GM21576 (cell line): ENCODE data around the gene SLC25A45.

Experiments
- ATAC-seq: cut with Tn5 transposase; IDR thresholded peaks from one replicate; pipeline ENCODE4 v1.9.1; 2021; ENCODE audit warnings: mild to moderate bottlenecking, moderate library complexity; ENCODE audit not compliant: unreplicated experiment

SLC25A45 gene

DNA sequence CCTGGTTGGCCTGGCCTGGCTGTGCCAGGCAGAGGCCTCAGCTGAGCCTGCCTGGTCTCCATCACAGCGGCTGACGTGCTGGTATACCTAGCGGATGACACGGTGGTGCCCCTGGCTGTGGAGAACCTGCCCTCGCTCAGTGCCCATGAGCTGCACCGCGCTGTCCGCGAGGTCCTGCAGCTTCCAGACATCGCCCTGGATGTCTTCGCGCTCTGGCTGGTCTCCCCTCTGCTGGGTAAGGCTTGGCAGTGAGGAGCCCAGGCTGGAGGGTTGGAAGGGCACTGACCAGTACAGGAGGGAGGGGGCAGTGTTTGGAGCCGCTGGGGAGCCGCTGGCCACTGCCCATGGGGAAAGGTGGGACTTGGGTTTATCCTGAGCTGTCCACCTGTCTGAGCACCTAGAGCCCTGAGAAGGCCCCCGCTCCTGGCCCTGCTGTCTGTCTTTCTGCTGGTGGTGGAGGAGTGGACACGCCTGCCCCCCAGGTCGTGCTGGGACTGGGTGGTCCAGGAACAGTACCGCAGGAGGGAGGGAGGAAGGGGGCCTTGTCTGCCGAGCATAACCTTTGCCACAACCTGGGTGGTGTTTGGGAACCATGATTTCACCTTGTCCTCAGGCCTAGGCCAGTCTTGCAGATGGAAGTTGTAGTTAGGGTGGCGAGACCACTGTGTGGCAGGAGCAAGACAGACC is 7.0 kb upstream of the SLC25A45 start:
- no peak for ATAC-seq

DNA sequence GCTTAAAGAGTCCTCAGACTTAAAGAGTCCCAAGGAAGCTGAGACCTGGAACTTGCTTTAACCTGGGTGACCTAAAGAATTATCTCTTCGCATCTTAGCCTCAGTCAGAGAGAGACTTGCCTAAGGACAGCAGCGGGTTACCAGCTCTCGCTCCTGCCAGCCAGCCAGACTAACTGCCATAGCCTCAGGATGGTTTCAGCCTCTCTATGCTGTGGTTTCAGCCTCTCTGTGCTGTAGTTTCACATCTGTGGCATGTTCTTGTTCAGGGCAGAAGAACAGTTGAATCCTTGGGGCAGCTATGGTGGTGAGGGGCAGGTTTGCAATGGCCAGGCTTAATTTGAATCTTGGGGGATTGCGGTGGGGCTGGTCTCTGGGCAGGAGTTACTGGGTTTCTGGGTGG is 6.3 kb upstream of the SLC25A45 start:
- ATAC-seq: no peak

DNA sequence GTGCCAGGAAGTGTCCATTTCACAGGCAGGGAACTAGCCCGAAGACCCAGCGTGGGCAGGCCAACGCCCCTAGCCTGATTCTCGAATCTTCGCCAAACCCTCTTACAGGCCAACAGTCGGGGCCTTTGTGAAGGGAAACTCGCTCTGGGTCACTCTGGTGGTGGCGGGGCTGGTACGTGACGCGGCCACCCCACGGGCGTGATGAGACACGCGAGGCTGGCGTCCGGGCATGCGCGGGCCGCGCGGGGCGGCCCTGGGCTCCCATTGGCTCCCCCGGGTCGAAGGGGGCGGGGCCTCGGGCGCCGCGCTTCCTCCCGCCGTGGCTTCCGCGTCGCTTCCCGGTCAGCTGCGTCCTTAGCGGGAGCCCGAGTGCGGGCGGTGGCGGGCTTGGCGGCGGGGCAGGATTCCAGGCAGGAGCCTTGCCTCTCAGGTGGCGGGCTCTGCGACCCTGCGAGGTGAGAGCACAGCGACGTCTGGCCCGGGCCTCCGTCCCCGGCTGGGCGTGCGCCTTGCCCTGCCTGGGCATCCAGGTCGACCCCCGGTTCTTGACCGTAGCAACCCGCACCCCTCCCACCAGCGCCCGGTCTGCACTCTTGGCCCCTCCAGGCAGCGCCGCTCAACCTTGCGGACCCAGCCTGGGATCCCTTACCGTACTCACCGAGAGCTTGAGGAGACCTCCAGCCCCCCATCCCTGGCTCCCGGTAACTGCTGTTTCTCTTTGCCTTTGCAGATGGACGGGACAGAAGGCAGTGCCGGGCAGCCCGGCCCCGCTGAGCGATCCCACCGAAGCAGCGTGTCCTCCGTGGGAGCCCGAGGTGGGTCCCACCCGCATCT is 4.1 kb upstream of the SLC25A45 start, which contains the start of gene FRMD8:
Gene FRMD8, plus strand, starts transcription at position 331 of the 834 bp plus-strand sequence. Its CDS starts 400 bp downstream, at position 731.
- ATAC-seq: no peak

DNA sequence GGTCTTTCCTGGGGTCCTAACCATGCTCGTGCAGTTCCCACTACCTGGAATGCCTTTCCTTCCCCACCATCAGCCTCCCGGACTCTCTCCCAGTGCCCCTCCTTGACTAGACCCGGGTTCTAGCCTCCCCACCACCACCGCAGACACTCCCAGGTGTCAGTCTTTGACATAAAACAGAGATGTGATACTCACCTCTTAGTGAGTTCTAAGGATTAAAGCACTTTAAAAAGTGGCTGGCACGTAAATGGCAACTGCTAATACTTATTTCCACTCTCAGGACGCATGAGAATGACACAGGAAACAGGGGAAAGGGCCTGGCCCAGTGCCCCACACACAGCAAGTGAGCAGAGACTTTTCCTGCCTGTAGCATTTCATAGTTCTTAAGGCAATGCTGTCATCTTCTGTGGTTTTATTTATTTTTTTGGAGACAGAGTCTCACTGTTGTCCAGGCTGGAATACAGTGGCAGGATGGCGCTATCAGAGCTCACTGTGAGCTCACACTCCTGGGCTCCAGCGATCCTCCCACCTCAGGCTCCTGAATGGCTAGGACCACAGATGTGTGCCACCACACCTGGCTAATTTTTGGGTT is 1.9 kb upstream of the SLC25A45 start:
- ATAC-seq: no peak

DNA sequence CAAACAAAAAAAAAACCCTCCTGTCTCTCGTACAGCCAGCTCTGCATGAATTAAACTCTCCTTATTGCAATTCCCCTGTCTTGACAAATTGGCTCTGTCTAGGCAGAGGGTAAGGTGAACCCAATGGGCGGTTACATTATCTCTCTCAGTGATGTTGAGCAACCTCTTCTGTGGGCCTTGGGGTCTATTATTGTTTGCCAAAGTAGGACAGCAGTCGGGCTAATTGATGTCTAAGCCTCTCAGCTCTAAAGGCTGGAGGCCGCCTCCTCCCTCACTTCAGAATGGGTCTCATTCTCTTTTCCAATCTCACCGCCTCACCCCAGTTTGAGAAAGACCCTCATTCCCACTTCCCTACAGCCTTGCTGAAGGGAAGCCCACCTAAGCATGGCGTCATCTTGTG is 1.3 kb upstream of the SLC25A45 start:
- no peak for ATAC-seq

DNA sequence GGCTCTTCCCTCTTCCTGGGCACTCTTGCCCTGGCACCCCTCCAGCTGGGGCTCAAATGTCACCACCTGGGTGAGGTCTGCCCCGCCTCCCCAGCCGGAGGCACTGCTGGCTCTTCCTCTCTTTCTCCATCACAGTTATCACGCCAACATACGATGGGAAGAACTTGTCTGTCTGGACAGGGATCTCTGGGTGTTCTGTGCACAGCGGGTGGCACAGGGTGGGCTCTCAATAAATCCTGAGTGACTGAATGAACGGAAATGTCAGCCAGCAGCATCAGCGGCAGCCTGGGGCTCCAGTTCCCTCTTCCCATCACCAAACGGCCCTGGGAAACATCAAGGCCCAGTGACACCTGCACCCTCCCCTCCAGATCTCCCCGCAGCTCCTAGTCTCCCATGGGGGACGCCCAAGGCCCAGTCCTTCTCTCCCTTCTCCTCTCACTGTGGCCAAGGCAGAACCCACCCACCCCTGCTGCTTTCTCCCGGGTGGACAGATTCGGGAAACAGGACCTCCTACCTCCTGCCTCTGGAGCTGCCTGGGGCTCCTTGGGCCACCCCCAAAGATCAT is 440 bp upstream of the SLC25A45 start:
- no peak for ATAC-seq

DNA sequence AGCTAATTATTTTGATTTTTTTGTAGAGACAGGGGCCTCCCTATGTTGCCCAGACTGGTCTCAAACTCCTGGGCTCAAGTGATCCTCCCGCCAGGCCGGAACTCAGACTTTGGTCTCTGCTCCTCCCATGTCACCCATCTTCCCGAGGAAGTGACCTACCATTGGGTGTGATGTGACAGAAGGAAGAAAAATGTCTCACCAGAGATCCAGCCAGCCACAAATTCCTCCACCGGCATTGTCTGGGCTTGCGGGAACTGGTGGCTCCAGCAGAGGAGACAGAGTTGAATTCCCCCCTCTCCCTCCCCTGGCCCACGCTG is 772 bp downstream of the SLC25A45 start:
- ATAC-seq: peak; percentile 11

DNA sequence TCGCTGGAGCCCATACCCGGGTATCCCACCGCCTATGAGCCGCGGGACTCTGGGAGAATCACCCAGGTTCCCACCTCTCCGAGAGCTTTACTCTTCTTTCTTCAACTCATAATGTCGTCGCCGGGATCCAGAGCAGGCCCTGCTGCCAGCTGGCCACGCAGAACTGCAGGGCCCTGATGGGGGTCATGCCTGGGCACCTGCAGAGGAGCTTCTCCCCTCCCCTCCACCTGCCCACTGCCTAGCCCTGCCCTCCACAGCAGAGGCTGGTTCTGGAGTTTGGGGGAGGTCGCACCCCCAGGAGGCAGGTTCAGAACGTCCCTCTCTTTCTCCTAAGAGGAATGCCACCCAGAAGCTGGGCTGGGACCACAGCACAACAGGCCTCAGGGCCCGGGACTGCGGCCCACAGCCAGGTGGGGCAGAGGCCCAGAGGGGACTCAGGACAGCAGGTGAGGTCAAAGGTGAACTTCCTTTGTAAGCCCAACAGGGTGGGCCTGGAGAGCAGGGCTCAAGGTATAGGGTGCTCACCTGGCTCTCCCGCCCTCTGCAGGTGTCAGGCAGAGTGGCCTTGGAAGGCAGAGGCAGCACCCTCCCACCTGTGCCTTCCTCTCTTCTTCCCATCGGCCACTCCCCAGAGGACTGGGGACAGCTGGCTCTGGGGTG is 1.9 kb downstream of the SLC25A45 start:
- no peak for ATAC-seq

DNA sequence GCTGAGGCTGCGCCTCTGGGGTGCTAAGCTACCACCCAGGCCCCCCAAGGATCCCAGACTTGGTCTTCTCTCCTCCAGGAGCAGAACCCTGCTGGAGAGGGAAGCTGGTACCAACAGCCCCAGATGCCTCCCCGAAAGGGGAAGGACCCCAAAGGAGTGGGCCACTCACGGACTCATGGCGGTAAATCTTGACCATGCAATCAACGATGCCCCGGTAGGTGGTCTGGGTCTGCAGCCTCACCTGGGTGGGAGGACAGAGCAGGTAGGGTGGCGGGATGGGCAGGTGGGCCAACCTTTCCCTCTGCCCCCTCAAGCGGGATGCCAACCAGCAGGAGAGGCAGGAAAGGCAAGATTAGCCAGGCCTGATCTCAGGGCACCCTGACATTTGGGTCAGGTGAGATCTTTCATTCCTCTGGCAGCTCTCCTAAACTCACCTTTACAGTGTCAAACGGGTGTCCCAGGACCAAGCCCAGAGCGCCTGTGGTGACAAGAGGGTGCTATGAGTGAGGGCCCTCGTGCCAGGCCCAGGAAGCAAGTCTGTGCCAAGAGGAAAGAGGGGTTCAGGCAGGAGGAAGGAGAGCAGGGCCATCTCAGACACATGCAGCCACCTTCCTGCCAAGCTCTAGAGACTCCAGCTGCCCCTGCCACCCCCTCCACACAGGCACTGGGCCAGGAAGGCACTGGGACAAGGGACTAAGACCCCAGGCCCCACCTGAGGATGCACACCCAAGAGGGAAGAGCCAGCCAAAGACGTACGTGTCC is 2.6 kb downstream of the SLC25A45 start:
- ATAC-seq: no peak

DNA sequence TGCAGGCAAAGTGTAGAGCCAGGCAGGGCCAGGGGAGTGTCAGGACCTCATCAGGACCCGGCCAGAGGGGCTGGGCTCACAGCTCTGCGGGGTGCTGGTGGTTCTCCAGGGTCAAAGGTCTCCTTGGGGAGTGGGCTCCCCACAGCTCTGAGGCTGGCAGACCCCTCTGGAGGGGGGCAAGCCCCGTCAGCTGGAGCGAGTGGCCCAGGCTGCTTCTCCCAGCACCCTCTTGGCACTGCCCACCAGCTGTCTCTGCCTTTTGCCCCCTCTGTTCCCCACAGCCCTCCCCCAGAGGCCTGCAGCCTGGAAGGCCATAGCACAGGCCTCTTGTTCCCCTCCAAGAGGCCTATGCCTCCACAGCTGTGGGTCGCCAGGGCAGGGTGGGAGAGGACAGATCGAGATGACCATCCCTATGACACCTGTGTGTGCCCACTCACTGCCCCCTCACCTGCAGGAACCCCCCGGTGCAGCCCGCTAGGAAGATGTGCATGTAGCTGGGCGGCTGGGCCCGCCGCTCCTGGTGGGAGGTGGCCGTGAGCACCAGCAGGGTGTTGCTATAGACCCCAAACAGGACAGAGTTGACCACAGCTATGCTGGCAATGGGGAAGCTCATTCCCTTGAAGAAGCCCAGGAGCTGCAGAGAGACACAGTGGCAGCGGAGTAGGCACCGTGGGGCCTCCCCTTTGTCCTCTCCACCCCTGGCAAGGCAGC is 3.4 kb downstream of the SLC25A45 start:
- no peak for ATAC-seq

DNA sequence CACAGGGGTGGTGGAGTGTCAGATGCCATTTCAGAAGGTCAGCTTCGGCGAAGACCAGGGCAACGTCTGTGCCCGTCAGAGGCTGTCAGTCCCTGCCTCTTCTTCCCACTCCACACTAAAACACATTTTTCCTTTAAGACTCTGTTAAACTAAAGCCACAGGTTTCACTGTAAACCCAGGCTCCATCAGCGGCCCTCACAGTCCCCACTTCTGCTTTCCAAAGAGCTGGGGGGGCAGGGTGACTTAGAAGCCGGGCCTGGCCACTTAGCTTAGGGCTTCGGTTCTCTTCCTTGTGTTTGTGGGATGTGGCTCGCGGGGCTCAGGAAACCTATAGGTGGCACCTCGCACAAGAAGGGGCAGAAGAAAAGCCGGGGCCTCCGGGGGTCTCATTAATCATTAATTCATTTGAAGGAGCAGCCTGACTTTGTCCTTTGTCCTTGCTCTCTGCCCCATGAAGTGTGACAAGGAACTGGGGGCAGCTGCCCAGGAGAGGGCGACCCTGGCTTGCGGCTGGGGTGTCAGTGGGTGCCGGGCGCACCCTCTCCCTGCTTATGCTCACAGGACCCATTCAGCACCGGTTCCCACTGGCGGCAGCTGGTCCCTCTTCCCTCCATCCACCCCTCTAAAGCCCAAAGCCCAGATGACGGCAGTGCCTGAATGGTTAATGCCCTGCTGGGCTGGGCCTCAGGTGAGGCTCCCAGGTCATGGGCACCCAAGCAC is 4.1 kb downstream of the SLC25A45 start:
- ATAC-seq: no peak

DNA sequence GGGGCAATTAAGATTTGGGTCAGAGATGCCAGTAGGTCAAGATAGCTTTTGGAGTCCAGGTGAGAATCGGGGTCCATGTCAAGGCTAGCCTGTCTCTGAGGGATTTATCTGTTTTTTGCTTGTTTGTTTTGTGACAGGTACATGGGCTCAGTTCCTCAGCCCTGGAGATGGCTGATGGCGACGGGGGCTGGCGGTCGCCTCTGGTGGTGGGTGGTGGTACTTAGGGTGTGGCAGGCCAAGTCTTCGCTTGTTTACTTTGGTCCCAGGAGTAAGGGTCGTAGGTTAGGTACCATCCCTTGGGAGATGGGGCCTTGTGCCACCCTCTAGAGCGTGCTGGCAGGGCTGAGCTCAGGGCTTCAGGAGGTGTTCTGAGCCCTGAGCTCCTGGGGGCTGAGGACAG is 4.7 kb downstream of the SLC25A45 start:
- ATAC-seq: no peak

DNA sequence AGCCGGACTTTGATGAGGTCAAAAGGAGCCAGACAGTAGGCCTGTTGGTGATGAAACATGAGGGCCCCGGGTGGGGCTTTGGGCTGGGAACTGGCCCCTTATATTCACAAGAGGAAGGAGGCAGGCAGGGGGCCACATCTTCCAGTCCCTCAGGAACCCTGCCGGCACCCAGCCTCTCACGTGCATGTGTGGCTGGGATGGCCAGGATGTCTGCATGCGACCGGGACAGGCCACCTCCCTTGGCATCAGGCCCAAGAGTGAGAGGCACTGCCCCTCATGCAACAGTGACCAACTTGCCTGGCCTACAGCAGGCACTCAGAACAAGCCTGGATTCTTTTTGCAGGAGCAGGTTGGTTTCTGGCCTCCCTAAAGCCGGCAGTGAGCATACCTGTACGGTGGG is 5.4 kb downstream of the SLC25A45 start:
- ATAC-seq: no peak

DNA sequence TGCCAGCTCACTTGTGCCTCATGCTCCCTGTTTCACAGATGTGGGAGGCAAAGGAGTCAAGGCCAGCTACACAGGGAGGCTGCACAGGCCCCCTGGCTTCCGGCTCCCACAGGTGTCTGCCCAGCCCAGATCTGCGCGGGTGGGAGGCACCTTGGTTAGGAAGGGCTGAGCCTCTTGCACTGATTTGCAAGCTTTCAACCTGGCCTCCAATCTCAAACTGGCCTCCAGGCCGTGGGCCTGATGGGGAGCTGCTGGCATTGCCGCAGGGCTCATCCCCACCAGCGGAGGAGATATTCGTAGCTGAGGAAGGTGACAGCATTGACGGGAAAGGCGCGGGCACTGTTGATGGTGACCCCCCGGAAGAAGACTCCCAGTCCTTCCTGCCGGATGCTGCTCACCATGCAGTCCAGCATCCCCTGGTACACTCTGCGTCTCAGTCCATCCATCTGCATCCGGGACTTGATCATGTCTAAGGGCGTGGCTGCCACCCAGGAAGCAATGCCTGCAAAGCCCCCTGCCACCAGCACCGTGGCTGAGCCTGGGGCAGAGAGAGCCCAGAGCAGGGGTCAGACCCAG is 6.2 kb downstream of the SLC25A45 start:
- ATAC-seq: no peak

DNA sequence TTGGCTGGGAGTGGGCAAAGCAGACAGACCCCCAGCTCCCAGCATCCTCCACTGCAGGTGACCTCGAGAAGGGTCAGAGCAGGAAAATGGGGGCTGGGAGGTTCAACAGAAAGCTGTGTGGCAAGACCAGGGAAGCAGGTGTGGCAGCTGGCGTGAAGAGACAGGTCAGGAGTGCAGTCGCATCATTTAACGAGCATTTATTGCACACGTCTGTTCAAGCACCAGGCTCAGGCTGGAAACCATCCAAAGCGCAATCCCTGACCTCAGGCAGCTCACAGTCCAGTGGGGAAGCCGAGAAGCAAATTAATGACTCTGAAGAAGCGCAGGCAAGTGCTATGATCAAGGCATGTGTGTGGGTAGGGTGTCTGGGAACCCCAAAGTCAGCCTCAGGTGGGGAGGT is 7.4 kb downstream of the SLC25A45 start:
- no peak for ATAC-seq

DNA sequence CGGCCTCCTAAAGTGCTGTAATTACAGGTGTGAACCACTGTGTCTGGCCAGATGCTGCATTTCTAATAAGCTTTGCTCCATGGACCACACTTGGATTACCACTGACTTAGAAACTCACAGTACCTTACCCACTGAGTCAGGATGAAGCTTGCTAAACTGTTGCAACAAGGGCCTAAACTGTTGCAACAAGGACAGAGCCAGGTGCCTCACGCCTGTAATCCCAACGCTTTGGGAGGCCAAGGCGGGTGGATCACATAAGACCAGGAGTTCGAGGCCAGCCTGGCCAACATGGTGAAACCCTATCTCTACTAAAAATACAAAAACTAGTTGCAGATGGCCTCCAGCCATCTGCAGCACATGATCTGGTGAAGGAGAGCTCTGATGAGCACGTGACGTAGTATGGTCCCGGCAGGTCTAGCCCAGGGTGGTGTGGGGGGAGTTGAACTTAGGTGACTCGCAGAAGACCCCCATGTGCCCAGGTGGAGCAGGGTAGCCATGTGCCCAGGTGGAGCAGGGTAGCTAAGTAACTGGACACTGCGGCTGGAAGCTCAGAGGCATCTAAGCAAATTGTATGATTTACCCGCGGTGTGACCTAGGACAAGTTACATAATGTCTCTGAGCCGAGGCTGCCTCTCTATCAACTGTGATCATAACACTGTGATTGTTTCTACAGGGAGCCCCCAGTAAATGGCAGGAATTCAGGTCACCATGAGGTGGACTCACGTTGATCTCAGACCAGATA is 8.4 kb downstream of the SLC25A45 start:
- ATAC-seq: no peak

DNA sequence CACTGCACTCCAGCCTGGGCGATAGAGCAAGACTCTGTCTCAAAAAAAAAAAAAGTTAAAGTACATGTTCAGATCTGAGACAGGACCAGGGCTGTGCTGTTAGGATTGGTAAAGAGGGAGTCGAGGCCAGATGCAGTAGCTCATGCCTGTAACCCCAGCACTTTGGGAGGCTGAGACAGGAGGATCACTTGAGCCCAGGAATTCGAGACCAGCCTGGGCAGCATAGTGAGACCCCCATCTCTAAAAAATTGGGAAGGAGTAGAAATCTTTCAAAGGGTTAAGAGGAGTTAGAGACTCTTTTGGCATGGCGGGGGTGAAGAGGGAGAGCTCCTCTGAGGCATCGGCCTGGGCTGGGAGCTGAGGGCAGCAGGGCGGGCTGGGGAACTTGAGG is 11.8 kb downstream of the SLC25A45 start:
- ATAC-seq: no peak

DNA sequence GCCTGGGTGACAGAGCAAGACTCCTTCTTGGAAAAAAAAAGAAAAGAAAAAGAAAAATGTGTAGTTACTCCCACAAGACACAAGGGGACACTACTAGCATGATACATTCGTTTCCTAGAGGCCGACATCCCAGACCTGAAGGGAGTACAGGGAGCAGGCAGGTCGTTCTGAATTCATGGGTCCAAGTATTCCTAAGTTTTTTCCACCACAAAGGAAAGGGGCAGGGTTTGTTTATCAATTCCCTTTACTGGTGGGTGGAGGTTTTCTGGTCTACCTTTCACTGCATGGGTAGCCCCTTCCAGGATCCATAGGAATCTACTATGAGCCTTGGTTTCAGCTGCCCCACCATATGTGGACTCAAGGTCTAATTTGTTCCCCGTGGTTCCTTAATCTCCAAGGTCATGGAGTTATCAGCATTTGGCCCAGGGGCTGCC is 16.1 kb downstream of the SLC25A45 start:
- ATAC-seq: no peak
